Endothelial cell of umbilical vein (primary cell): ENCODE measurements around the gene HIGD1C. TPM values are rescaled to one million over a fixed set of nuclear protein-coding genes. Genes with fewer than 3 reads are reported as not detected.
"Not testable (repeated sequence)": the region's sequence is repeated elsewhere in the genome, so short reads cannot be mapped to it uniquely, and the experiment has no call there.

ENCODE experiments used
- BruUV-seq: library from RNA; stranded (reverse); fragments of 400-500 nt; replicated peaks from 2 replicates; lab custom pipeline; 2021; lab: Mats Ljungman, UMichigan
- CTCF ChIA-PET: fragments of 300-600, 350-600 bp; sonication (Branson Sonifier 250); formaldehyde crosslinking; loops from one replicate; lab custom pipeline; 2021; ENCODE audit warnings: antibody characterized with exemption, inconsistent platforms; lab: Charles Lee
- POLR2A ChIA-PET: fragments of 300-600, 350-600 bp; sonication (Branson Sonifier 250); formaldehyde crosslinking; loops from one replicate; lab custom pipeline; 2021; ENCODE audit warnings: antibody characterized with exemption, inconsistent platforms; lab: Charles Lee
- DNase-seq: peaks from one replicate; pipeline ENCODE4 v3.0.0-alpha.2; 2011; ENCODE audit warnings: low read depth, low spot score
- FAIRE-seq: peaks from 2 replicates; lab custom pipeline; 2011; peaks lifted over from hg19 to GRCh38; lab: Jason Lieb, UNC
- H2AFZ ChIP-seq: 2 replicates; pipeline ENCODE4 v1.6.0; 2012; ENCODE audit warnings: low read depth, low read length, control low read depth, inconsistent platforms
- H3K27ac ChIP-seq: 2 replicates; pipeline ENCODE4 v1.5.1; 2011; ENCODE audit warnings: low read depth, mild to moderate bottlenecking, control low read depth, low read length, moderate library complexity; ENCODE audit not compliant: insufficient read depth
- H3K27me3 ChIP-seq, 2 experiments: 2 replicates each; pipeline versions ENCODE4 v1.6.0 to v1.6.1; 2011; ENCODE audit warnings: low read length in 2 of 2, mixed read lengths in 1 of 2; ENCODE audit not compliant: control insufficient read depth in 2 of 2, insufficient read depth in 2 of 2
- H3K36me3 ChIP-seq, 2 experiments: 2 replicates in 1 of 2; 3 replicates in 1 of 2; pipeline ENCODE4 v1.5.1; 2011; ENCODE audit warnings: low read length in 2 of 2, mild to moderate bottlenecking in 1 of 2, moderate library complexity in 1 of 2; ENCODE audit not compliant: control insufficient read depth in 2 of 2, insufficient read depth in 2 of 2; ENCODE audit errors: extremely low read depth in 1 of 2
- H3K4me1 ChIP-seq: 3 replicates; pipeline ENCODE4 v1.5.1; 2011; ENCODE audit warnings: mild to moderate bottlenecking, low read length; ENCODE audit not compliant: control insufficient read depth, insufficient read depth; ENCODE audit errors: extremely low read depth
- H3K4me2 ChIP-seq: 2 replicates; pipeline ENCODE4 v1.6.1; 2011; ENCODE audit warnings: low read length, control low read depth, mixed read lengths; ENCODE audit not compliant: insufficient read depth
- H3K4me3 ChIP-seq, 3 experiments: fragments of 200-600 bp in 1 of 3; sonication (generic), shearing (Covaris generic) in 1 of 3; replicated peaks in 1 of 3; 2 replicates each; pipeline ENCODE4 v1.5.1; 2011 to 2016; ENCODE audit warnings: control low read depth in 3 of 3, low read length in 3 of 3, mild to moderate bottlenecking in 2 of 3, inconsistent platforms in 1 of 3, low read depth in 1 of 3, moderate library complexity in 1 of 3; ENCODE audit not compliant: insufficient read depth in 1 of 3
- H3K79me2 ChIP-seq: 2 replicates; pipeline ENCODE4 v1.6.0; 2012; ENCODE audit warnings: low read length, inconsistent platforms; ENCODE audit not compliant: control insufficient read depth, insufficient read depth
- H3K9ac ChIP-seq: replicated peaks from 2 replicates; pipeline ENCODE3; 2011; ENCODE audit warnings: low read length, control low read depth; ENCODE audit not compliant: insufficient read depth; ENCODE audit errors: extremely low read depth
- H3K9me1 ChIP-seq: replicated peaks from 3 replicates; pipeline ENCODE4 v1.6.0; 2011; ENCODE audit warnings: mild to moderate bottlenecking, low read length; ENCODE audit not compliant: control insufficient read depth, insufficient read depth; ENCODE audit errors: extremely low read depth
- H3K9me3 ChIP-seq: replicated peaks from 2 replicates; pipeline ENCODE4 v1.5.1; 2012; ENCODE audit warnings: low read length, inconsistent platforms; ENCODE audit not compliant: control insufficient read depth, insufficient read depth
- H4K20me1 ChIP-seq: replicated peaks from 2 replicates; pipeline ENCODE3; 2011; ENCODE audit warnings: mild to moderate bottlenecking, low read length; ENCODE audit not compliant: control insufficient read depth, insufficient read depth; ENCODE audit errors: extremely low read depth
- CTCF ChIP-seq, 2 donors: IDR thresholded peaks; 1 replicate in 1 of 2; 2 replicates in 1 of 2; pipeline ENCODE4 v1.5.1; 2011; ENCODE audit warnings: low read length in 2 of 2, mild to moderate bottlenecking in 2 of 2, moderate library complexity in 2 of 2, control low read depth in 1 of 2, inconsistent platforms in 1 of 2, low read depth in 1 of 2; ENCODE audit not compliant: insufficient read depth in 1 of 2; ENCODE audit errors: extremely low read depth in 1 of 2
- EZH2 ChIP-seq: IDR thresholded peaks from 2 replicates; pipeline ENCODE4 v1.6.1; 2012; ENCODE audit warnings: borderline replicate concordance, low read depth, mild to moderate bottlenecking, moderate library complexity, low read length, inconsistent platforms; ENCODE audit not compliant: severe bottlenecking
- FOS ChIP-seq: IDR thresholded peaks from 2 replicates; pipeline ENCODE4 v1.6.1; 2011; ENCODE audit warnings: mild to moderate bottlenecking, low read length, moderate library complexity, borderline replicate concordance; ENCODE audit not compliant: insufficient read depth
- GATA2 ChIP-seq: IDR thresholded peaks from 2 replicates; pipeline ENCODE4 v1.7.0; 2011; ENCODE audit warnings: low read depth, mild to moderate bottlenecking, moderate library complexity, mixed read lengths, low read length; ENCODE audit not compliant: insufficient read length, insufficient read depth
- JUN ChIP-seq: IDR thresholded peaks from 2 replicates; pipeline ENCODE4 v1.6.1; 2011; ENCODE audit warnings: borderline replicate concordance, low read depth; ENCODE audit not compliant: insufficient read length, insufficient read depth
- MAX ChIP-seq: IDR thresholded peaks from 2 replicates; pipeline ENCODE4 v1.6.1; 2011; ENCODE audit not compliant: insufficient read depth, insufficient read length
- MYC ChIP-seq: IDR thresholded peaks from one replicate; pipeline ENCODE4 v1.6.1; 2011; ENCODE audit warnings: mild to moderate bottlenecking, low read depth, low read length
- POLR2A ChIP-seq: IDR thresholded peaks from 2 replicates; pipeline ENCODE4 v1.6.1; 2012; ENCODE audit warnings: low read depth, mild to moderate bottlenecking, control low read depth, low read length
- POLR2AphosphoS5 ChIP-seq: IDR thresholded peaks from 2 replicates; pipeline ENCODE4 v1.6.1; 2012; ENCODE audit warnings: low read depth, mild to moderate bottlenecking, control low read depth, low read length, moderate library complexity; ENCODE audit not compliant: insufficient read depth
- dilution Hi-C: fragments of 300-500 bp; cut with MboI; formaldehyde crosslinking; loops from one replicate; pipeline ENCODE4 v1.15.0; 2019; ENCODE audit warnings: low sequenced_read_pairs; ENCODE audit not compliant: extremely low pct_ligation_motif_present
- intact Hi-C: fragments of 100-400 bp; cut with micrococcal nuclease; formaldehyde crosslinking; loops from one replicate; pipeline ENCODE4 v1.10.0; 2022
- polyA plus RNA-seq, 4 experiments: library from polyadenylated mRNA; depleted of rRNA in 3 of 4; stranded (reverse) in 3 of 4; unstranded in 1 of 4; fragments of >200 nt; gene quantifications; 2 replicates each; pipeline versions ENCODE4 v1.2.1 to v1.2.3, GENCODE V29; 2011 to 2012; ENCODE audit warnings: missing spikeins in 1 of 4
- total RNA-seq: library from RNA; stranded (reverse); gene quantifications from 2 replicates; pipeline ENCODE4 v1.2.3, GENCODE V29; 2021

The HIGD1C gene
- total and polyA plus RNA-seq, 2 donors (not counting 3 experiments of a cell fraction or from before 2014, with no cell fraction given) = not detected

- POLR2A ChIA-PET = no interaction called here
- dilution Hi-C loops = no loop called here
- H4K20me1 ChIP-seq = no peaks in the 10 kb centered on the region
These were observed 703 bp downstream of the HIGD1C start for GRCh38 chr12:50953047-50953446.

GRCh38 chr12:50954789-50955188 lies 2.4 kb downstream of the HIGD1C start:
- FAIRE-seq, H3K79me2 ChIP-seq, H2AFZ ChIP-seq, DNase-seq, H3K27ac ChIP-seq, BruUV-seq, dilution Hi-C loops, H3K4me3 ChIP-seq, H3K9ac ChIP-seq, H3K36me3 ChIP-seq, H3K4me1 ChIP-seq, POLR2A ChIA-PET, H3K27me3 ChIP-seq, H4K20me1 ChIP-seq, H3K9me3 ChIP-seq, H3K9me1 ChIP-seq, intact Hi-C loops, H3K4me2 ChIP-seq: not testable (repeated sequence)
- CTCF ChIA-PET = interaction anchor here (0.6 to 1.2 kb wide), 2 partner anchors 130 to 190 kb away, joined by 3 to 4 read pairs; no protein-coding TSS in a partner anchor

More at GRCh38 chr12:50953047-50953446, 703 bp downstream of the HIGD1C start:
- Histone ChIP-seq H3K36me3 (no peaks in the 10 kb centered on the region), H3K9ac (no peak overlapping the region), H3K27me3 (no peaks in the 10 kb centered on the region), H2AFZ (no peak overlapping the region), H3K4me1 (no peaks in the 10 kb centered on the region), H3K27ac (no peak overlapping the region), H3K4me3 (no peak overlapping the region), H3K79me2 (no peaks in the 10 kb centered on the region), H3K9me3 (no peaks in the 10 kb centered on the region), H3K9me1 (no peaks in the 10 kb centered on the region), H3K4me2 (no peak overlapping the region)
- intact Hi-C loops = no loop called here
- DNase-seq (no peak), FAIRE-seq (no peak)
- CTCF ChIA-PET = no interaction called here
- BruUV-seq = no TSS peak
- TF ChIP-seq POLR2A (no peak), MYC (no peak), GATA2 (no peak), POLR2AphosphoS5 (no peak), JUN (no peak), FOS (no peak), EZH2 (no peak), MAX (no peak), CTCF (IDR thresholded peaks at IDR 0.05; ENCODE audit: extremely low read depth in 1 of 2, insufficient read depth in 1 of 2, low read depth in 1 of 2, low read length in 2 of 2) (no peak)
